ENCODE measurements around the gene KMT2D.

The KMT2D gene

DNA sequence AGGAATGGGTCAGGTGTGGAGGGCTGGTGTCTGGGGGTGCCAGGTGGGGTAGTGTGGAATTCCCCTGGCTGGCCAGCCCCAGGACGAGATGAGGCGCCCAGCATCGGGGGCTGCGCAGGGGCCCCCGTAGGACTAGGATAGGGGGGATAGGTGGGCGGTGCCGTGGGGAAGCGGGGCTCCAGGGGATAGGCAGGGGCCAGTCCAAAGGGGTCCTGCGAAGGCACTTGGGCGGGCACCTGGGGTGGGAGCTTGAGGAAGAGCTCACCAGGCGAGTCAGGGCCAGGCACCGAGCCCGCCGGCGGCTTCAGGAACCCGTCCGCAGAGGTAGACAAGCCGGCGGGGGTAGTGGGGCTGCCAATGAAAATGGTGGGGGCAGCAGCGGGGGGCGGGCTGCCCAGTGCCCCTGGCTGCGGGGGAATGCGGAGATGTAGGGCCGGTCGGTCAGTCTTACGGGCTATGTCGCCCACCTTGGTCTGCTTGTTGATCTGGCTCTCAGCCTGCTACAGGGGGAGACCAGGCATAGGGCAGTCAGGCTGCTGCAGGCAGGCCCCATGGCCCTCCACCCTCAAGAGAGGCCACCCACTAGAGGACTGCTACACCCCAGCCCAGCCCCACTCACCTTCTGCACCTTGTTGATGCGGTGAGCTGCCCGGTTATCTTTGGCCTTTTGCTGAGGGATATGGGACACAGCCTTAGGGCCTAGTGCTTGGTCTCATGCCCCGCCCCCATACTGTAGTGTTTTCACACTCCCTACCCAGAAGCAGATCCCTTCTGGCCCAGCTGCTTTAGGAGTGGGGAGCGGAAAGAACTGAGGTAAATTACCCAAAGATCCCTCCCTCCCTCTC is 19.3 kb downstream of the KMT2D start:
- no peaks in the 10 kb centered on the region for H3K9me3 ChIP-seq
- H3K4me3 ChIP-seq (ENCODE audit: low read depth, low read length): no peak overlapping the region
- no peaks in the 10 kb centered on the region for H3K27me3 ChIP-seq
- no peak for TF ChIP-seq CTCF (IDR thresholded peaks at IDR 0.05; ENCODE audit: low read depth, low read length)
- peaks cover 93% of the 10 kb centered on the region for H3K36me3 ChIP-seq
- no peaks in the 10 kb centered on the region for H3K4me1 ChIP-seq
- DNase-seq: no peak

DNA sequence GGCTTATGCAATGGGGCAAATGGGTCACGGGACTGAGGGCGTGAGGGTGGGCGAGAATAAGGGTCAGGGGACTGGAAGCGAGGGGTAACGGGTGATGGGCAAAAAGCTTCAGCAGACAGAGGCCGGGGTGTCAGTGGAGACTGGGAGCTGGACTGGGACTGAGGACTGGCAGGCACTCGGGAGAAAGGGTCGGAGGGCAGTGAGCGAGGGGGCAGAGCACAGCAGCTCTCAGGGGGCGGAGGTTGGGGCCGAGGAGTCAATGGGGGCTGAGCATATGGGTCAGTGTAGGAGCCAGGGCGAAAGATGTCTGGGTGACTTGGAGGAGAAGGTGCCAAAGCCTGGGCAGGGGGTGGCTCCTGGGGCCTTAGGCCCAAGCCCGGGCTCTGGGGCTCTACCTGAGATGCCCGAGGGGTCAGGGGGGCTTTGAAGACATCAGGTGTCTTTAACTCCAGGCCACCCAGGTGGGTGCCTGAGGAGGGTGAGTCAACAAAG is 20.2 kb downstream of the KMT2D start:
- TF ChIP-seq CTCF (IDR thresholded peaks at IDR 0.05; ENCODE audit: low read depth, low read length): no peak
- no peaks in the 10 kb centered on the region for H3K27me3 ChIP-seq
- H3K4me3 ChIP-seq (ENCODE audit: low read depth, low read length): no peak overlapping the region
- no peak for DNase-seq
- no peaks in the 10 kb centered on the region for H3K9me3 ChIP-seq
- H3K36me3 ChIP-seq: peaks cover 93% of the 10 kb centered on the region
- no peaks in the 10 kb centered on the region for H3K4me1 ChIP-seq

DNA sequence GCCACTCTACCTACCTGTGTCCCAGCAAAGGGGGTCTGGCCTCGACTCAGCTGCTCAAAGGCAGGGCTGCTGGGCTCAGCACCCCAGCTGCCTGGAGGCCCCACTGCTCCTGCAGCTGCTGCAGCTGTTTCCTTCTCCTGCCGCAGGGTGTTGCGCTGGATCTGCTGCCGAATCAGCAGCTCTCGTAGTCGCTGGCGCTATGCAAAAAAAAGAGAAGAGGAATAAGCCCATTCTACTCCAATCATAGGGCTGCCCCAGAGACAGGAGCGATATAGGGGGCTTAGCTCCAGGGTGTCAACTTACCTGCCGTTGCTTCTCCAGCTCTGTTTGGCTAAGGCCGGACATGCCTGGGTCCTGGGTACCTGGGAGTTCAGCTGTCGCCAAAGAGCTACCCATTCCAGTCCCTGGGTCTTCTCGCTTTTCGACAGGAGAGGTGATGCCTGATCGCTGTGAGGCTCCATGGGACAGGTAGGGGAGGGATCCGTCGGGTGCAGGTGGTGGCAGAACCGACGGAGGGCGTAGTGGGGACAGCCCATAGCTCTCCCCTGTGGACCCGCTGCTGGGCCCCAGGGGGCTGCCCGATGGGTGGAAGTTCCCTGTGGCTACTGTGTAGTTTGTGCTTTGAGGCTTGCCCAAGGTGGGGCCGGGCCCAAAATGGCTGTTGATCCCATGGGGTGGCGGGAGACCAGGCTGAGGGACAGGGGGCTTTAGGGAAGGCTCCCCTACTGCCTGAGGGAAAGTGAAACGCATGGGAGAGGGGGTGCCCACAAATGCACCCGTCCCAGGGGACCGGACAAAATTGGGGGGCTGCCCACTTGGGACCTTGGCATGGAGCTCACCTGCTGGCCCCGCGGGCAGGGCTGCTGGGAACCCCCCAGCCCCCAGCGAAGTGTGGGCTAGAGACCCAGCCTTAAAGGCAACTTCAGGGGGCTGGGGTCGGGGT is 20.9 kb downstream of the KMT2D start:
- Histone ChIP-seq H3K4me1 (no peaks in the 10 kb centered on the region), H3K4me3 (ENCODE audit: low read depth, low read length) (no peak overlapping the region), H3K27me3 (no peaks in the 10 kb centered on the region), H3K36me3 (peaks cover 93% of the 10 kb centered on the region), H3K9me3 (no peaks in the 10 kb centered on the region)
- TF ChIP-seq CTCF (IDR thresholded peaks at IDR 0.05; ENCODE audit: low read depth, low read length): no peak
- DNase-seq: no peak

GRCh38 chr12:49038291-49038955 is 22.2 kb downstream of the KMT2D start:
- H3K4me3 ChIP-seq (ENCODE audit: low read depth, low read length): no peak overlapping the region
- DNase-seq: no peak
- no peaks in the 10 kb centered on the region for H3K27me3 ChIP-seq
- no peaks in the 10 kb centered on the region for H3K4me1 ChIP-seq
- H3K9me3 ChIP-seq: no peaks in the 10 kb centered on the region
- H3K36me3 ChIP-seq: peaks cover 96% of the 10 kb centered on the region
- no peak for TF ChIP-seq CTCF (IDR thresholded peaks at IDR 0.05; ENCODE audit: low read depth, low read length)

GRCh38 chr12:49037947-49038237 is 22.7 kb downstream of the KMT2D start:
- no peak for TF ChIP-seq CTCF (IDR thresholded peaks at IDR 0.05; ENCODE audit: low read depth, low read length)
- no peak for DNase-seq
- no peaks in the 10 kb centered on the region for H3K27me3 ChIP-seq
- peaks cover 96% of the 10 kb centered on the region for H3K36me3 ChIP-seq
- H3K4me1 ChIP-seq: no peaks in the 10 kb centered on the region
- no peaks in the 10 kb centered on the region for H3K9me3 ChIP-seq
- no peak overlapping the region for H3K4me3 ChIP-seq (ENCODE audit: low read depth, low read length)
